ENCODE data around the gene GPHA2. TPM values are rescaled to one million over a fixed set of nuclear protein-coding genes. Genes with fewer than 3 reads are reported as not detected.

The GPHA2 gene
- total RNA-seq, 3 donors from 2014 or later, result not detected

GRCh38 chr11:64928957-64929356 lies 6.7 kb downstream of the GPHA2 start:
- H3K4me3 ChIP-seq, result no peak overlapping the region
- intact Hi-C loops (cut with DNase I, micrococcal nuclease), result no loop called here
- no peak for ATAC-seq
- TF ChIP-seq, protein P1, sequence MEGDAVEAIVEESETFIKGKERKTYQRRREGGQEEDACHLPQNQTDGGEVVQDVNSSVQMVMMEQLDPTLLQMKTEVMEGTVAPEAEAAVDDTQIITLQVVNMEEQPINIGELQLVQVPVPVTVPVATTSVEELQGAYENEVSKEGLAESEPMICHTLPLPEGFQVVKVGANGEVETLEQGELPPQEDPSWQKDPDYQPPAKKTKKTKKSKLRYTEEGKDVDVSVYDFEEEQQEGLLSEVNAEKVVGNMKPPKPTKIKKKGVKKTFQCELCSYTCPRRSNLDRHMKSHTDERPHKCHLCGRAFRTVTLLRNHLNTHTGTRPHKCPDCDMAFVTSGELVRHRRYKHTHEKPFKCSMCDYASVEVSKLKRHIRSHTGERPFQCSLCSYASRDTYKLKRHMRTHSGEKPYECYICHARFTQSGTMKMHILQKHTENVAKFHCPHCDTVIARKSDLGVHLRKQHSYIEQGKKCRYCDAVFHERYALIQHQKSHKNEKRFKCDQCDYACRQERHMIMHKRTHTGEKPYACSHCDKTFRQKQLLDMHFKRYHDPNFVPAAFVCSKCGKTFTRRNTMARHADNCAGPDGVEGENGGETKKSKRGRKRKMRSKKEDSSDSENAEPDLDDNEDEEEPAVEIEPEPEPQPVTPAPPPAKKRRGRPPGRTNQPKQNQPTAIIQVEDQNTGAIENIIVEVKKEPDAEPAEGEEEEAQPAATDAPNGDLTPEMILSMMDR (IDR thresholded peaks at IDR 0.05), result no peak
- peaks cover 9% of the 10 kb centered on the region for H3K36me3 ChIP-seq (ENCODE audit: low read depth)
- H3K9me3 ChIP-seq, result no peaks in the 10 kb centered on the region
- DNase-seq, result no peak
- peaks cover 9% of the 10 kb centered on the region for H3K4me1 ChIP-seq (ENCODE audit: low read depth)

DNA sequence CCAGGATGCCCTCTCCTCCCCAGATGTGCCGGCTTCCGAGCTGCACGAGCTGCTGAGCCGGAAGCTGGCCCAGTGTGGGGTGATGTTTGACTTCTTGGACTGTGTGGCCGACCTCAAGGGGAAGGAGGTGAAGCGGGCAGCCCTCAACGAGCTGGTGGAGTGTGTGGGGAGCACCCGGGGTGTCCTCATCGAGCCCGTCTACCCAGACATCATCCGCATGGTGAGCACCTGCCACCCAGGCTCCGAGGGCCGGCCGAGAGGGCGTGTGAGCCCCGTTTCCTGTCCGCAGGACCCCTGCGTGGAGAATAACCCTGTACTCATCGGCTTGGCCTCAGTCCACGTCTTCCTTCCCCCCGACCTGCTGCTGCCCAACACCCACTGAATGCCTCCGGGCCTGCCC lies 9.0 kb downstream of the GPHA2 start:
- H3K36me3 ChIP-seq (ENCODE audit: low read depth), result peaks cover 9% of the 10 kb centered on the region
- no peaks in the 10 kb centered on the region for H3K9me3 ChIP-seq
- DNase-seq (no peak), ATAC-seq (no peak)
- H3K4me3 ChIP-seq, result no peak overlapping the region
- intact Hi-C loops (cut with DNase I, micrococcal nuclease), result no loop called here
- TF ChIP-seq, protein P1 (IDR thresholded peaks at IDR 0.05), result no peak
- H3K4me1 ChIP-seq (ENCODE audit: low read depth), result peaks cover 9% of the 10 kb centered on the region

- Histone ChIP-seq H3K36me3 (ENCODE audit: low read depth) (peaks cover under 1% of the 10 kb centered on the region), H3K9me3 (no peaks in the 10 kb centered on the region), H3K4me1 (ENCODE audit: low read depth) (peaks cover 9% of the 10 kb centered on the region), H3K4me3 (no peak overlapping the region)
- TF ChIP-seq, protein P1 (IDR thresholded peaks at IDR 0.05), result no peak
- intact Hi-C loops (cut with DNase I, micrococcal nuclease), result no loop called here
- no peak for DNase-seq
- no peak for ATAC-seq
These were observed 9.9 kb downstream of the GPHA2 start for GRCh38 chr11:64925536-64926436.

DNA sequence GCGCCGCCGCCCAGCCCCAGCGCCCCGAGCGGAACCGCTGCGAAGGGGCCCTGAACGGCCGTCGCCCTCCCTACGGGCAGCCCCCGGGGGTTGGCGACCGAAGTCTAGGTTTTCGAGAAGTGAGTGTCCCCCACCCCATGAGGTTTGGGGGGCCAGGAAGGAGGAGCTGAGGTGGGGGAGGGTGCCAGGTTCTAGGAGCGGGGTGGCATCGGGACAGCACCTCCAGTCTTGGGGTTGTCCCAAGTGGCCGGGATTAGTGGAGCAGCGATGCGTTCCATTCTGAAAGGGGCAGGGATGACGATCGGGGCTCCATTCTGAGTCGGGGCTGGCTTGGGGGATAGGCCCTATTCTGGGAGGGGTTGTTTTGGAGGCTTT lies 10.8 kb downstream of the GPHA2 start:
- DNase-seq (peak in 1 of 3 donors; percentile 38), ATAC-seq (peak; percentile 14)
- intact Hi-C loops (cut with DNase I, micrococcal nuclease), result no loop called here
- TF ChIP-seq, protein P1 (IDR thresholded peaks at IDR 0.05), result no peak
- peaks cover 9% of the 10 kb centered on the region for H3K4me1 ChIP-seq (ENCODE audit: low read depth)
- peak overlapping the region; percentile 96 for H3K4me3 ChIP-seq
- no peaks in the 10 kb centered on the region for H3K9me3 ChIP-seq
- no peaks in the 10 kb centered on the region for H3K36me3 ChIP-seq (ENCODE audit: low read depth)

- DNase-seq (peak; percentile 95 to 97 (median 95)), ATAC-seq (peak; percentile 97)
- Histone ChIP-seq H3K9me3 (no peaks in the 10 kb centered on the region), H3K4me1 (ENCODE audit: low read depth) (peaks cover 9% of the 10 kb centered on the region), H3K4me3 (peak within 1 kb of the TSS; percentile 96), H3K36me3 (ENCODE audit: low read depth) (no peaks in the 10 kb centered on the region)
- intact Hi-C loops (cut with DNase I, micrococcal nuclease), result no loop called here
- TF ChIP-seq, protein P1 (IDR thresholded peaks at IDR 0.05), result no peak
These were observed 11.5 kb downstream of the GPHA2 start, which contains the start of gene PPP2R5B for GRCh38 chr11:64923944-64924909. TSS of gene PPP2R5B (plus strand) at chr11:64924689. CDS start at chr11:64925735, 1,046 bp downstream.
